ENCODE measurements around the gene IL2RA.

GRCh38 chr10:6080417-6080973, 18.3 kb upstream of the IL2RA start:
- TF ChIP-seq CBX5 (IDR thresholded peaks at IDR 0.05; ENCODE audit: low read depth) (no peak), EP300 (IDR thresholded peaks at IDR 0.05; ENCODE audit: borderline replicate concordance in 1 of 2, control insufficient read depth in 1 of 2, low read depth in 2 of 2, low read length in 2 of 2) (no peak), HCFC1 (IDR thresholded peaks at IDR 0.05; ENCODE audit: low read length) (no peak), RAD21 (IDR thresholded peaks at IDR 0.05; ENCODE audit: insufficient read depth, low read depth, low read length) (no peak), JUND (IDR thresholded peaks at IDR 0.05; ENCODE audit: low read depth, low read length) (no peak), CTCF (IDR thresholded peaks at IDR 0.05 in 2 of 3, conservative IDR thresholded peaks at IDR 0.05 in 1 of 3; ENCODE audit: control insufficient read depth in 2 of 3, extremely low read depth in 1 of 3, insufficient read depth in 1 of 3, low read depth in 3 of 3, low read length in 3 of 3) (no peak), SIX5 (IDR thresholded peaks at IDR 0.05; ENCODE audit: low read depth, low read length, severe bottlenecking) (no peak), JUNB (IDR thresholded peaks at IDR 0.05) (no peak), NRF1 (conservative IDR thresholded peaks at IDR 0.05; ENCODE audit: low read depth, low read length) (no peak), EZH2 (IDR thresholded peaks at IDR 0.05; ENCODE audit: borderline replicate concordance, control insufficient read depth, low read depth, low read length) (no peak)
